GM12801 (cell line): ENCODE data around the gene CNKSR3.

Experiments used
- CTCF ChIP-seq: IDR thresholded peaks from one replicate; pipeline ENCODE4 v1.5.1; 2011; ENCODE audit warnings: control low read depth; ENCODE audit not compliant: insufficient read length; ENCODE audit errors: extremely low read depth

CNKSR3 gene

GRCh38 chr6:154382740-154383139 lies 127.7 kb downstream of the CNKSR3 start:
- TF ChIP-seq CTCF, result no peak

DNA sequence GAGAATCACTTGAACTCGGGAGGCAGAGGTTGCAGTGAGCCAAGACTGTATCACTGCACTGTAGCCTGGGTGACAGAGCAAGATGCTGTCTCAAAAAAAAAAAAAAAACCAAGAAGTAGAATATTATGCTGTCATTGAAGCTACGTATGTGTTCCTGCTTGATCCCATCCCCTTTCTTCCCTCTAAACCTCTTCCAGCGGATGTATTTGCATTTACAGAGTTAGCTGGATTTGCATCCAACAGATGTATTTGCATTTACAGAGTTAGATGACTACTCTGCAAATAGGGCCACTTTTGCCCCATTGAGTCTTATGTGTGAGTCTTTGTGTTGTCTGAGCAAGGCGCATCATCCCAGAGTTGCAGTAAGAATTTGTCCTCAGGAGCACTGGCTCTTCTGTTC lies 128.9 kb downstream of the CNKSR3 start:
- no peak for TF ChIP-seq CTCF

DNA sequence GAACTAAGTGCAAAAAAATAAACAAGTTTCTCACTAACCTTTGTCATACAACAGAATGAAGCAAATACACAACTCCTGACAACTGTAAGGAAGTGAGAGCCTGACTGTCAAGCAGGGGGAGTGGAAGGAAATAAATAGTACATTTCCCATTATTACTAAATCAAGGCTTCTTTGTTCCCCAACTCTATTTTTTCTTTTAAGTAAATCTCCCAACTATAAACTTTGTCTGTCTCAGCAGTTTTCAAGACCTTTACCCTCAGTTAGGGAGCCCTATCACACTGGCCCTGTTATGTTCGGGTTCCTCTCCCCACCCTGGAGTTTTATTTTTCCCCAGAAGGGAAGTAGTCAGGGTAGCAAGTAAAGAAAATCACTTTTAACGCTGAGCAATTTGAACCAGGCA lies 129.7 kb downstream of the CNKSR3 start:
- no peak for TF ChIP-seq CTCF

- no peak for TF ChIP-seq CTCF
Observed at GRCh38 chr6:154379585-154379984, 130.9 kb downstream of the CNKSR3 start.

DNA sequence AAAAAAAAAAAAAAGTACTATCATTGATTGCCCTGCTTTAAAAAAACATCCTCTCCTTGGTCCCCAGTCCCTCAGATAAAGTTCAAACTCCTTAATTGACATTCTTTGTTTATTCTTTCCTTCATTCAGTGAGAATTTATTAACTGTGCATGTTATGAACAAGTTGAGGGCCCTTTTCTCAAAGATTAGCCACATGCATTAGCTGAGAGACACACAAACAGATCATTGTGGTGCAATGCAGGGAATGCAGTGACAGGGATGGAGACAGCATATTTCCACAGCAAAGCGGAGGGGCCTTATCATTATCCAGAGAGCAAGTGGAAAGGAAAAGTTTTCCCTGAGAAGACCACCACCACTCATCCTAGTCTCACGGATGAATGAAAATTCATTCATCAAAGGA lies 132.0 kb downstream of the CNKSR3 start:
- TF ChIP-seq CTCF, result no peak

- no peak for TF ChIP-seq CTCF
Observed at GRCh38 chr6:154377726-154378125, 132.8 kb downstream of the CNKSR3 start.

GRCh38 chr6:154373971-154374370 lies 136.5 kb downstream of the CNKSR3 start:
- TF ChIP-seq CTCF, result no peak

- TF ChIP-seq CTCF, result no peak
Observed at GRCh38 chr6:154371281-154371680, 139.2 kb downstream of the CNKSR3 start.
